Ovary (tissue), 9 donors: ENCODE results near the gene RASIP1. TPM values are rescaled to one million over a fixed set of nuclear protein-coding genes. Genes with fewer than 3 reads are reported as not detected.
"Not testable (repeated sequence)": the region's sequence is repeated elsewhere in the genome, so short reads cannot be mapped to it uniquely, and the experiment has no call there.

Source experiments
- DNase-seq, 5 donors: peaks; one replicate each; pipeline ENCODE4 v3.0.0-alpha.2; 2019 to 2020
- H3K27ac ChIP-seq, 2 donors: fragments of 200-600 bp; one replicate each; pipeline versions ENCODE4 v1.5.1 to v1.8.0; 2019 to 2022
- H3K27me3 ChIP-seq: fragments of 200-600 bp; one replicate; pipeline ENCODE4 v1.8.0; 2022
- H3K36me3 ChIP-seq: fragments of 200-600 bp; sonication (generic); one replicate; pipeline ENCODE4 v1.5.1; 2019
- H3K4me1 ChIP-seq: one replicate; pipeline ENCODE4 v1.8.1; 2013; ENCODE audit warnings: mild to moderate bottlenecking, moderate library complexity; ENCODE audit not compliant: insufficient read depth
- H3K4me3 ChIP-seq: fragments of 200-600 bp; sonication (generic); one replicate; pipeline ENCODE4 v1.5.1; 2017
- H3K9me3 ChIP-seq, 2 donors: fragments of 200-600 bp in 1 of 2; sonication (generic) in 1 of 2; one replicate each; pipeline versions ENCODE4 v1.5.1 to v1.8.1; 2013 to 2019; ENCODE audit warnings: mild to moderate bottlenecking in 1 of 2, moderate library complexity in 1 of 2
- EP300 ChIP-seq: sonication (generic); formaldehyde crosslinking; IDR thresholded peaks from one replicate; pipeline ENCODE4 v1.6.1; 2017; ENCODE audit warnings: antibody characterized with exemption
- POLR2A ChIP-seq: fragments of 450-650 bp; IDR thresholded peaks from one replicate; pipeline ENCODE4 v1.6.1; 2017; ENCODE audit warnings: antibody characterized with exemption, mild to moderate bottlenecking, moderate library complexity
- WGBS, 3 donors: extraction: QIAGEN DNeasy Blood & Tissue Kit in 1 of 3; methylation state at CpG; one replicate each; pipeline versions ENCODE4 v1.1.5 to v1.1.7; 2013 to 2017; 5-methylcytosine and 5-hydroxymethylcytosine counted together
- intact Hi-C, 4 donors: fragments of 100-400 bp; cut with DNase I; formaldehyde crosslinking; loops; one replicate each; pipeline versions ENCODE4 v1.11.0 to v1.15.1; 2022 to 2023
- polyA plus RNA-seq, 2 donors: library from polyadenylated mRNA; stranded (reverse); fragments of 200-250 nt in 1 of 2; fragments of 350-450 nt in 1 of 2; fragmentation: Illumina TruSeq in 1 of 2; extraction: RNeasy Lipid Tissue Mini Kit (QIAGEN cat#74804) in 1 of 2; gene quantifications; one replicate each; pipeline ENCODE4 v1.2.3, GENCODE V29; 2013 to 2014
- total RNA-seq, 7 donors: library from RNA; depleted of rRNA in 2 of 7; stranded (reverse); fragments of >200 nt in 2 of 7; fragmentation: NEBNext Ultra II Directional in 3 of 7; extraction: Animal tissue kit (Norgen Biotek cat#: 25700) in 3 of 7; gene quantifications; one replicate each; pipeline versions ENCODE4 v1.1.0 to v1.2.4, GENCODE V29; 2016 to 2023
- TF ChIP-seq, protein P1 (sequence below), 3 donors: fragments of 450-650 bp in 2 of 3; fragments of 200-600 bp in 1 of 3; IDR thresholded peaks; one replicate each; pipeline versions ENCODE4 v1.5.1 to v1.8.0; 2016 to 2022; ENCODE audit warnings: antibody characterized with exemption in 3 of 3, mild to moderate bottlenecking in 1 of 3
- donor health status: DM: no; HTN: no; CAD: no; lungs with moderate emphysema.
- donor health status: DM: no; HTN: no; CAD: no.
- donor health status: Bipolar disorder and iron deficiency.
- donor health status: DM: yes; HTN: yes; CAD: no.
- donor health status: DM: no; HTN: no; CAD: no.
- donor health status: DM: yes; HTN: yes; CAD: no.

RASIP1 gene
- total and polyA plus RNA-seq, 9 donors: 4.1 to 25.9 (median 14.2) TPM

DNA sequence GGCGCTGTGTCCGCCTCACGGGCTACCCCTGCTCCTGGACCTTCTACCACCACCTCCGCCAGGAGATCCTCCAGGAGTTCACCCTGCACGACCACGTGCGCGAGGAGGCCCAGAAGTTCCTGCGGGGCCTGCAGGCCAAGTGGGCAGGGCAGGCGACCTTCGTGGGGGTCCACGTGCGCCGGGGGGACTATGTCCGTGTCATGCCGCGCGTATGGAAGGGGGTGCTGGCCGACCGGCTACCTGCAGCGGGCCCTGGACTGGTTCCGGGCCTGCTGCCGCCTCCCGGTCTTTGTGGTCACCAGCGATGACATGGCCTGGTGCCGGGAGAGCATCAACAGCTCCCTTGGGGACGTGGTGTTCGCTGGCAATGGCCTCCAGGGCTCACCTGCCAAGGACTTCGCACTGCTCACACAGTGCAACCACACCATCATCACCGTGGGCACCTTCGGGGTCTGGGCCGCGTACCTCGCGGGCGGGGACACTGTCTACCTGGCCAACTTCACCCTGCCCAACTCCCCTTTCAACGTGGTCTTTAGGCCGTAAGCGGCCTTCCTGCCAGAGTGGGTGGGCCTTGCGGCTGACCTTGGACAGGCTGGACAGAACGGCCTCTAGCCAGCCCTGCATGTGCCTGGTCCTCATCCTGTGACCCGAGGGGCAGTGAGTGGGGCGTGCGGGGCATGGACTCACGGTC is 59.8 kb downstream of the RASIP1 start:
- WGBS, 3 donors: 78 to 87% (median 78%) methylated on average over 36 to 45 of the region's 45 CpGs
- Histone ChIP-seq H3K4me1 (peaks cover 2% of the 10 kb centered on the region), H3K27ac (no peak overlapping the region), H3K9me3 (no peaks in the 10 kb centered on the region), H3K36me3 (no peaks in the 10 kb centered on the region), H3K27me3 (no peaks in the 10 kb centered on the region), H3K4me3 (no peak overlapping the region)
- no peak for TF ChIP-seq POLR2A
- intact Hi-C loops: no loop called here
- DNase-seq: peak in 1 of 5 donors; percentile 41

GRCh38 chr19:48680006-48680405 is 60.4 kb downstream of the RASIP1 start:
- WGBS, 3 donors: 93 to 94% (median 93%) methylated on average over 19 of the region's 19 CpGs
- DNase-seq, H3K9me3 ChIP-seq, H3K4me3 ChIP-seq, H3K4me1 ChIP-seq, H3K36me3 ChIP-seq, intact Hi-C loops, H3K27me3 ChIP-seq, H3K27ac ChIP-seq: not testable (repeated sequence)

DNA sequence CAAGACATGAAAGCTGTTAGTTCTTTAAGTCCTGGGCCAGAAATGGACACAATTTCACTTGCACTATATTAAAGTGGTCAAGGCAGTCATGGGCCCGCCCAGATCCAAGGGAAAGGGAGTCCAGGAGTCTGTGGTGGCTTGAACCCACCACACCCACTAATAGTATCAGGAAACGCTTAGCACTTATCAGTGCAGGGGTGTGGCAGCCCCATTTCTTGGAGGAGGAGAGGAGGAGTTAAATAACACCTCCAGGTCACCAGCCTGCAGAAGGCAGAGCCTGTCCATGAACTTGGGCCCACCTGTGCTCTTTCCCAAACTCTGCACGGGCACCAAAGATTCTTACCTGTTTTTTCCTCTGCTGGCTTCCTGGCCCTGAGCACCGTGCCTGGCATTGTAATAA is 62.2 kb downstream of the RASIP1 start:
- intact Hi-C loops: loop anchor here in 2 of 4 donors (5.0 kb wide), 2 partner anchors 34 to 59 kb away; no protein-coding TSS in a partner anchor
- Histone ChIP-seq H3K9me3 (no peaks in the 10 kb centered on the region), H3K27ac (no peak overlapping the region), H3K4me3 (no peak overlapping the region), H3K27me3 (no peaks in the 10 kb centered on the region), H3K4me1 (peaks cover 5% of the 10 kb centered on the region), H3K36me3 (no peaks in the 10 kb centered on the region)
- TF ChIP-seq, protein P1, sequence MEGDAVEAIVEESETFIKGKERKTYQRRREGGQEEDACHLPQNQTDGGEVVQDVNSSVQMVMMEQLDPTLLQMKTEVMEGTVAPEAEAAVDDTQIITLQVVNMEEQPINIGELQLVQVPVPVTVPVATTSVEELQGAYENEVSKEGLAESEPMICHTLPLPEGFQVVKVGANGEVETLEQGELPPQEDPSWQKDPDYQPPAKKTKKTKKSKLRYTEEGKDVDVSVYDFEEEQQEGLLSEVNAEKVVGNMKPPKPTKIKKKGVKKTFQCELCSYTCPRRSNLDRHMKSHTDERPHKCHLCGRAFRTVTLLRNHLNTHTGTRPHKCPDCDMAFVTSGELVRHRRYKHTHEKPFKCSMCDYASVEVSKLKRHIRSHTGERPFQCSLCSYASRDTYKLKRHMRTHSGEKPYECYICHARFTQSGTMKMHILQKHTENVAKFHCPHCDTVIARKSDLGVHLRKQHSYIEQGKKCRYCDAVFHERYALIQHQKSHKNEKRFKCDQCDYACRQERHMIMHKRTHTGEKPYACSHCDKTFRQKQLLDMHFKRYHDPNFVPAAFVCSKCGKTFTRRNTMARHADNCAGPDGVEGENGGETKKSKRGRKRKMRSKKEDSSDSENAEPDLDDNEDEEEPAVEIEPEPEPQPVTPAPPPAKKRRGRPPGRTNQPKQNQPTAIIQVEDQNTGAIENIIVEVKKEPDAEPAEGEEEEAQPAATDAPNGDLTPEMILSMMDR (IDR thresholded peaks at IDR 0.05): no peak
- TF ChIP-seq POLR2A: no peak
- TF ChIP-seq EP300: no peak
- no peak for DNase-seq
- WGBS, 3 donors: 67 to 70% (median 67%) methylated on average over 4 of the region's 4 CpGs

GRCh38 chr19:48676887-48677286 is 63.5 kb downstream of the RASIP1 start:
- no peak overlapping the region for H3K4me3 ChIP-seq
- no peaks in the 10 kb centered on the region for H3K36me3 ChIP-seq
- H3K4me1 ChIP-seq: peaks cover 5% of the 10 kb centered on the region
- TF ChIP-seq, protein P1 (IDR thresholded peaks at IDR 0.05): no peak
- no peak for TF ChIP-seq POLR2A
- TF ChIP-seq EP300: no peak
- no peak overlapping the region for H3K27ac ChIP-seq
- intact Hi-C loops: loop anchor here in 2 of 4 donors (5.0 kb wide), 2 partner anchors 35 to 60 kb away; no protein-coding TSS in a partner anchor
- H3K27me3 ChIP-seq: no peaks in the 10 kb centered on the region
- DNase-seq: no peak
- H3K9me3 ChIP-seq: no peaks in the 10 kb centered on the region
- 89 to 91% (median 90%) methylated on average over 13 of the region's 13 CpGs for WGBS, 3 donors

GRCh38 chr19:48676487-48676886 is 63.9 kb downstream of the RASIP1 start:
- Histone ChIP-seq H3K27ac (no peak overlapping the region), H3K9me3 (no peaks in the 10 kb centered on the region), H3K36me3 (no peaks in the 10 kb centered on the region), H3K4me3 (no peak overlapping the region), H3K27me3 (no peaks in the 10 kb centered on the region), H3K4me1 (peaks cover 5% of the 10 kb centered on the region)
- DNase-seq: no peak
- WGBS, 3 donors: 90 to 92% (median 91%) methylated on average over 17 of the region's 17 CpGs
- intact Hi-C loops: loop anchor here in 2 of 4 donors (5.0 kb wide), 2 partner anchors 36 to 61 kb away; no protein-coding TSS in a partner anchor
- TF ChIP-seq POLR2A (no peak), EP300 (no peak)
- TF ChIP-seq, protein P1 (IDR thresholded peaks at IDR 0.05): no peak
